Measurements from ENCODE around the gene NTM.

NTM gene

GRCh38 chr11:131748151-131749050, 378.0 kb downstream of the NTM start:
- peak; percentile 51 for DNase-seq

GRCh38 chr11:131749101-131749500, 378.7 kb downstream of the NTM start:
- DNase-seq, result no peak

DNA sequence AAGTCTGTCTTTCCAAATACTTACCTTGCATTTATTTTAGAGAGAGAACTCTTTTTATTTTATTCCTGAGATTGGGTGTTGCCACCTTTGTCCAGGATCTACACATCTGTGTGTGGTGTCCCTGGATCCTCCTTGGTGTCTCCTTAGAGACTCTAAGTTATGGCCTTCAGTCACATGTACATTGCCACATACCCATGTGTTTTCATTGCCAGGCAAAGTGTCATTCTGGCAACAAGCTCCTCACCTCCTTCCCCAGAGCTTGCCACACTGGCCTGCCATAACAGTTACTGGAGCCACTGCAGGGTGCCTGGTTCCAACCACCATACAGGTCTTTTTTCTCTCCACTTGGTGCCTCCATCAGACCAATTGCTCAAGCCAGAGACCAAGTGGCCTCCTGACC, 379.7 kb downstream of the NTM start:
- no peak for DNase-seq

DNA sequence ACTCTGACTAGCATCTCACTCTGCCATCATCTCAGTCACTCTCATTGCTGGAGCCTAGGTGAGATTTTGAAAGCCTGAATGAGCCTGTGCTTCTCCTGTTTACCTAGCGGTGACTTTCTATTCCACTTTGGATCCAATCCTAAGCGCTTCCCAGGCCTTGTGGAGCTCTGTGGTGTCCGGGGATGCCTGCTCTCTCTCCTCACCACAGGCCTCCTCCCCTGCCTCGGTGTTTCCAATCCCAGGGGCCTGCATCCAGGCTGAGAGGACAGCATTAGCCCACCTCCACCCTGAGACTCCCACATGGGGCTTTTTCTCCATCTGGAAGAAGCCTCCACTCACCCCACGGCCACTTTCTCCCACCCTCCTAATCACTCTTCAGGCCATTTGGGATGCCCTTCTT, 380.3 kb downstream of the NTM start:
- DNase-seq, result no peak

GRCh38 chr11:131754671-131755070, 384.3 kb downstream of the NTM start:
- DNase-seq, result no peak

- DNase-seq, result no peak
Measured at GRCh38 chr11:131756479-131757110, 386.2 kb downstream of the NTM start.

DNA sequence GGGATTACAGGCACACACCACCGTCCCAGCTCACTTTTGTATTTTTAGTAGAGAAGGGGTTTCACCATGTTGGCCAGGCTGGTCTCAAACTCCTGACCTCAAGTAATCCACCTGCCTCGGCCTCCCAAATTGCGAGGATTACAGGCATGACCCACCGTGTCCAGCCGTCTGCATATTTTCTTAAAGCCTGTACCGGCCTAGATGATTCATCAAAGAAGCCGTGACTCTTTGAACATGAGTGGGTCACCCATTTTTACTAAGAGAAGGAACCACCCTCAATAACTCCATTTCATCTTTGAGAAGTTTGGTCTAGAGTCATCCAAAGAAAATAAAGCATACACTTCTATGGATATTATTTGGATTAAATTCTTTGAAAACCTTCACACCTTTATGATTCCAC, 388.3 kb downstream of the NTM start:
- DNase-seq, result no peak

DNA sequence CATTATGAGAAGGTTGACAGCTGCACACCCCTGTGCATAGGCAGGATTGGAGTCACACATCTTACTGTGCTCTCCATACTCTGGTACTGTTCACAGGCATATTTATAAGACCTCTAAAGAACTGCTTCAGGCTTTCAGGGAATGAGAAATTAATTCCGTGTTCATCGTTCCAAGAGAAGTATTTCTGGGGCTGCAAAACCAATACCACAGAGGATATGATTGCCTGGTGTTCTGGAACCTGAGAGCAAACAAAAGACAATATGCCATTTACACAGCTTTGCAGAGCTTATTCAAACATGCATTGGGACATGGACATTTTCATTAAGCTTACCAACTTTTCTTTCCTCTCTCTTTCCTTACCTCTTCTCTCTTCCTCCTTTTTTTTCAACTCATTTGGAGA, 388.7 kb downstream of the NTM start:
- DNase-seq, result no peak

- DNase-seq, result no peak
Measured at GRCh38 chr11:131760091-131761061, 390.0 kb downstream of the NTM start.

- no peak for DNase-seq
Measured at GRCh38 chr11:131762346-131763110, 392.1 kb downstream of the NTM start.

DNA sequence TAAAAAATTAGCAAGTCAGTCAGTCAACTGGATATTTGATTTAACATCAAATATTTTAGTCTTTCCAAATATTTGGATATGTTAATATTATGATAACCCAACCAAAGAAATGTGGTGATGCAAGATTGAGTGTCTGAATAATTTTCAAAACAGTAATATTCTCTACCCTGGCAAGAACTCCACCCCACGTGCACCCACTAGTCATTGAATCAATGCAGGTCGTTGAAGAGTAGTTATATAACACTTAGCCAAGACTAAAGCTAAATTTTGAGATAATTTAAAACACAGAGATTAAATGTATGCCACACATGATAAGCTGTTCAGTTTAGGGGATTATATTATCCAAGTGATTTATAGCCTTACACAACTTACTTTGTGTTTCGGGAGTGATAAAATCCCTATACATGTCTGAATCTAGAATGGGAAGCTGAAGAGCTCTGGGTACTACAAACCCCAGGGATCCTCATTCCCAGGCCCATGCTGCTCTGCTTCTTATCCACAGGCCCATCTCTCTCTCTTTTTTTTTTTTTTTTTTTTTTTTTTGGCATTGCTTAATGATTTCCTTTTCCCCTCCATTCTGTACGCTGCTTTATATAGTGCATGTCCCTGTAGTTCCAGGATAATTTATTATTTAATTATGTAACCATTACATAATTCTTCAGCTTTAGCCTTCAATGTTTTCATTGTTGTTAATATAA, 392.9 kb downstream of the NTM start:
- DNase-seq, result no peak

DNA sequence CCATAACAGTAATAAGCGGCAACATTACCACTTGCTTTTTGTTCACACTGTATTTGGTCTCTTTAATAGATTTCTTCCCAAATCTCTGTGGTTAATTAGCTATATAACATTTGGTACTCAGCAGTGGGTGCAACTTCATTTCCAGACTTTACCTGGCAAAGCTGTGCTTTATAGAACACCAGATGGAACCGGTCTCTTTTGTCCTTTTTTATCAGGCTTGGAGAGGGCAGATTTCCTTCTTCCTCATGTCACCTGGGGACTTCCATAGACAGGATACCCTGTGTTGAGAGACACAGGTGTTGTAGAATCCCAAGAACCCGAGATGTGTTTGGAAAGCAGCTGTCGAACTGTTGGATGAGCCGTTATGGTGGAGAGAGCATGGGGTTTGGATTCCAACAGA, 393.7 kb downstream of the NTM start:
- DNase-seq, result no peak

- no peak for DNase-seq
Measured at GRCh38 chr11:131764649-131765048, 394.2 kb downstream of the NTM start.

DNA sequence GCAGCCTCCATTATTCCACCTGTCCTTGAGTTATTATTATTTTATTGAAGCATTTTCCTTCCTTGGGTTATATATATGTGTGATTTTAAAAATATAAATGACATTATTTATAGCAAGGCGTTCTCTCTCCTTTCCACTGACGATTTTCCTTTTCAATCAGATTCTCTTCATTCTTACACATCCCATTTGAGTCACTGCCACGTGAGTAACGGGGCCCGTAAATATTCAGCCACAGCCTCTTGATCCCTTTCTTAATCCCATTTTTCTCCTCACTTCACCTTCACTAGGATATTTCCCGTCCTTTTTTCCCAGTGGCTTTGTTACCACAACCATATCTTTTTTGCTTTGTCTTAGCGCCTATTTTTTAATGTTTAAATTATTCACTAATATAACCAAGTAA, 396.2 kb downstream of the NTM start:
- DNase-seq, result no peak

DNA sequence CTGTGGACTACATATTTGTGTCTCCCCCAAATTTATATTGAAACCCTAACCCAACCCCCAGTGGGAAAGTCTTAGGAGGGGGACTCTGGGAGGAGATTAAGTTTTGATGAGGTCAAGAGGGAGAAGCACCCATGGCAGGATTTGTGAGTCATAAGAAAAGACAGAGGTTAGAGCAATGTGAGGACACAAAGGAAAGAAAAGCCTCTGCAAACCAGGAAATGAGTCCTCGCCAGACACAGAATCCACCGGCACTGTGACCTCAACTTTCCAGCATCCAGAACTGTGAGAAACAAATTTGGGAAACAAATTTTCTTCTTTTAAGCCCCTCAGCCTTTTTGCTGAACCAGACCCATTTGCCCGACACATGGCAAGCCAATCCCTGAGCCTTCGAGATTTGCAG, 397.0 kb downstream of the NTM start:
- DNase-seq, result no peak

DNA sequence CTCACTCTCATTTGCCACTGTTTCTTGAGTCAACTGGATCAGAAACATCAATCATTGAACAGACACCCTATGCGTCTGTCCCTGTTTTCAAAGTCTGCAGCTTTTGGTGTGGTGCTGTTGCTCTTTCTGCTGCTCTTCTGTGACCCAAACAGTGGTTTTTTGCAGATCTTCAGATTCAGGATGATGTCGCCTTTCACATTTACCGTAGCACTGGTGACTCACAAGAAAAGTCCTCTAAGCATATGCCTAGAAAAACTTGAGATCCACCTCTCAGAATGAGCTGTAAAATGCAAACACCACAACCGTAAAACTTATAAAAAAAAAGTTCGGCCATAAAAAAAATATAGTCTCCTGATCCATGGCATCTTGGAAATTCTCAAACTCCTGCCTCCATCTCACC, 400.4 kb downstream of the NTM start:
- no peak for DNase-seq

DNA sequence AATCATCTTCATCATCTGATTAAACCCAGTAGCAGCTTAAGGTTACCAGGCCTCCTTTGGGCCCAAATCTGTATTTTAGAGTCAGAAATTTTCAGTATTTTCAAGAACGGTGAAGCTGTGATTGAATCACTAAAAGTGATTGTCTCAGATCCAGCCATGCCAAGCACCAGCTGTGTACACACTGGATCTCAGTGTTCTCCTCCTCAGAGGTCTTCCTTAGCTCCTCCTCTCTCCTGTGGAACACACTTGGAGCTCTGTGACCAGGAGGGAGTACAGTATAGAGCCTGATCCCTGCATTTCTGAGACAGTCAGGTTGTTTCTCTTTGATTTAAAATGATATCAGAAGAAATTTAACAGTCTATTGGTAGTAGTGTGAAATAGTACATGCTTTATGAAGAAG, 401.1 kb downstream of the NTM start:
- no peak for DNase-seq

GRCh38 chr11:131773626-131774025, 403.2 kb downstream of the NTM start:
- no peak for DNase-seq

GRCh38 chr11:131776211-131776610, 405.8 kb downstream of the NTM start:
- DNase-seq, result no peak

- no peak for DNase-seq
Measured at GRCh38 chr11:131785801-131786200, 415.4 kb downstream of the NTM start.

- no peak for DNase-seq
Measured at GRCh38 chr11:131787119-131787518, 416.7 kb downstream of the NTM start.

- DNase-seq, result no peak
Measured at GRCh38 chr11:131790586-131790985, 420.2 kb downstream of the NTM start.
